ENCODE measurements around the gene RGP1. TPM values are rescaled to one million over a fixed set of nuclear protein-coding genes. Genes with fewer than 3 reads are reported as not detected.

Gene RGP1
- total RNA-seq, 1 experiment from 2014 or later: 33.7 TPM

GRCh38 chr9:35714579-35715252 is 34.4 kb upstream of the RGP1 start:
- DNase-seq: no peak
- Histone ChIP-seq H3K4me3 (no peak overlapping the region), H3K36me3 (peaks cover 97% of the 10 kb centered on the region), H3K27me3 (no peaks in the 10 kb centered on the region), H3K9me3 (no peaks in the 10 kb centered on the region)

- Histone ChIP-seq H3K36me3 (peaks cover 100% of the 10 kb centered on the region), H3K9me3 (no peaks in the 10 kb centered on the region), H3K27me3 (no peaks in the 10 kb centered on the region), H3K4me3 (no peak overlapping the region)
- DNase-seq: peak; percentile 62
Measured at GRCh38 chr9:35716230-35716629, 32.9 kb upstream of the RGP1 start.

- Histone ChIP-seq H3K9me3 (no peaks in the 10 kb centered on the region), H3K4me3 (no peak overlapping the region), H3K36me3 (peaks cover 100% of the 10 kb centered on the region), H3K27me3 (no peaks in the 10 kb centered on the region)
- DNase-seq: no peak
Measured at GRCh38 chr9:35717132-35717870, 31.8 kb upstream of the RGP1 start.

GRCh38 chr9:35718721-35719511 is 30.2 kb upstream of the RGP1 start:
- H3K4me3 ChIP-seq: no peak overlapping the region
- H3K9me3 ChIP-seq: no peaks in the 10 kb centered on the region
- no peak for DNase-seq
- H3K27me3 ChIP-seq: no peaks in the 10 kb centered on the region
- peaks cover 100% of the 10 kb centered on the region for H3K36me3 ChIP-seq

- H3K4me3 ChIP-seq: no peak overlapping the region
- H3K27me3 ChIP-seq: no peaks in the 10 kb centered on the region
- peaks cover 100% of the 10 kb centered on the region for H3K36me3 ChIP-seq
- no peak for DNase-seq
- H3K9me3 ChIP-seq: no peaks in the 10 kb centered on the region
Measured at GRCh38 chr9:35719546-35719945, 29.5 kb upstream of the RGP1 start.

GRCh38 chr9:35723426-35723825 is 25.7 kb upstream of the RGP1 start:
- DNase-seq: no peak
- Histone ChIP-seq H3K4me3 (no peak overlapping the region), H3K36me3 (peaks cover 100% of the 10 kb centered on the region)

GRCh38 chr9:35723908-35724307 is 25.2 kb upstream of the RGP1 start:
- Histone ChIP-seq H3K9me3 (no peaks in the 10 kb centered on the region), H3K36me3 (peaks cover 100% of the 10 kb centered on the region), H3K27me3 (no peaks in the 10 kb centered on the region), H3K4me3 (no peak overlapping the region)
- DNase-seq: no peak

More at GRCh38 chr9:35723426-35723825, 25.7 kb upstream of the RGP1 start:
- no peaks in the 10 kb centered on the region for H3K27me3 ChIP-seq
- H3K9me3 ChIP-seq: no peaks in the 10 kb centered on the region

GRCh38 chr9:35725362-35725761 is 23.7 kb upstream of the RGP1 start:
- peaks cover 98% of the 10 kb centered on the region for H3K36me3 ChIP-seq

GRCh38 chr9:35726931-35727330 is 22.2 kb upstream of the RGP1 start:
- Histone ChIP-seq H3K36me3 (peaks cover 96% of the 10 kb centered on the region), H3K27me3 (no peaks in the 10 kb centered on the region), H3K9me3 (no peaks in the 10 kb centered on the region), H3K4me3 (no peak overlapping the region)
- peak; percentile 51 for DNase-seq

More at GRCh38 chr9:35725362-35725761, 23.7 kb upstream of the RGP1 start:
- H3K27me3 ChIP-seq: no peaks in the 10 kb centered on the region
- no peak overlapping the region for H3K4me3 ChIP-seq
- no peak for DNase-seq
- no peaks in the 10 kb centered on the region for H3K9me3 ChIP-seq

GRCh38 chr9:35727676-35728040 is 21.4 kb upstream of the RGP1 start:
- DNase-seq: no peak

GRCh38 chr9:35728041-35728971 is 20.8 kb upstream of the RGP1 start:
- H3K27me3 ChIP-seq: no peaks in the 10 kb centered on the region
- no peaks in the 10 kb centered on the region for H3K9me3 ChIP-seq
- DNase-seq: peak; percentile 95
- peak overlapping the region; percentile 72 for H3K4me3 ChIP-seq
- peaks cover 83% of the 10 kb centered on the region for H3K36me3 ChIP-seq

More at GRCh38 chr9:35727676-35728040, 21.4 kb upstream of the RGP1 start:
- Histone ChIP-seq H3K4me3 (peak overlapping the region; percentile 72), H3K36me3 (peaks cover 89% of the 10 kb centered on the region), H3K27me3 (no peaks in the 10 kb centered on the region), H3K9me3 (no peaks in the 10 kb centered on the region)

GRCh38 chr9:35729101-35729500 is 20.0 kb upstream of the RGP1 start:
- Histone ChIP-seq H3K9me3 (no peaks in the 10 kb centered on the region), H3K27me3 (no peaks in the 10 kb centered on the region), H3K4me3 (peak overlapping the region; percentile 72), H3K36me3 (peaks cover 83% of the 10 kb centered on the region)
- no peak for DNase-seq

GRCh38 chr9:35729700-35730485 is 19.2 kb upstream of the RGP1 start:
- DNase-seq: peak; percentile 80
- Histone ChIP-seq H3K36me3 (peaks cover 83% of the 10 kb centered on the region), H3K27me3 (no peaks in the 10 kb centered on the region)

GRCh38 chr9:35730486-35730854 is 18.6 kb upstream of the RGP1 start:
- no peaks in the 10 kb centered on the region for H3K9me3 ChIP-seq
- peaks cover 83% of the 10 kb centered on the region for H3K36me3 ChIP-seq
- DNase-seq: no peak
- peak overlapping the region; percentile 72 for H3K4me3 ChIP-seq
- H3K27me3 ChIP-seq: no peaks in the 10 kb centered on the region

More at GRCh38 chr9:35729700-35730485, 19.2 kb upstream of the RGP1 start:
- Histone ChIP-seq H3K9me3 (no peaks in the 10 kb centered on the region), H3K4me3 (peak overlapping the region; percentile 72)

- Histone ChIP-seq H3K36me3 (peaks cover 83% of the 10 kb centered on the region), H3K27me3 (no peaks in the 10 kb centered on the region), H3K4me3 (peak overlapping the region; percentile 72), H3K9me3 (no peaks in the 10 kb centered on the region)
- no peak for DNase-seq
Measured at GRCh38 chr9:35731415-35732184, 17.5 kb upstream of the RGP1 start.

All from MG63 (cell line).